Measurements from ENCODE around the gene OAS3. TPM values are rescaled to one million over a fixed set of nuclear protein-coding genes. Genes with fewer than 3 reads are reported as not detected.

The OAS3 gene
- total and polyA plus RNA-seq, 9 of the 15 experiments (the other 6 are each of a cell fraction or from before 2014, with no cell fraction given) = 0.21 to 2.0 (median 0.83) TPM

- DNase-seq (ENCODE audit: extremely low read depth in 1 of 4, low spot score in 3 of 4) = no peak
- 1% methylated on average over 7 of the region's 7 CpGs for WGBS (ENCODE audit: insufficient coverage, low coverage, missing lambda C conversion rate)
- no peak overlapping the region for H3K4me3 ChIP-seq
- peaks cover 3 to 41% of the 10 kb centered on the region in 2 experiments; a peak in 4 of 5 replicates for H3K27me3 ChIP-seq (ENCODE audit: control insufficient read depth in 2 of 2, insufficient read depth in 2 of 2, low read length in 2 of 2)
- H3K9me3 ChIP-seq (replicated peaks; ENCODE audit: control insufficient read depth, insufficient read depth, low read depth, low read length) = no peaks in the 10 kb centered on the region
- H3K79me2 ChIP-seq (ENCODE audit: control insufficient read depth, insufficient read depth, low read length) = no peaks in the 10 kb centered on the region
- intact Hi-C loops (cut with micrococcal nuclease) = no loop called here
- no peaks in the 10 kb centered on the region; a peak in 1 of 5 replicates for H3K4me1 ChIP-seq (replicated peaks in 1 of 2; ENCODE audit: control insufficient read depth in 2 of 2, insufficient read depth in 2 of 2, low read length in 2 of 2)
- in situ Hi-C loops (cut with MboI) = no loop called here
- H3K36me3 ChIP-seq (ENCODE audit: control insufficient read depth, insufficient read depth, low read length) = no peaks in the 10 kb centered on the region
- FAIRE-seq = no peak
- no peak overlapping the region for H3K27ac ChIP-seq (ENCODE audit: extremely low read depth, low read depth, low read length)
- no TSS peak for BruUV-seq (replicated peaks)
- H2AFZ ChIP-seq (ENCODE audit: low read depth, low read length) = no peak overlapping the region
- POLR2A ChIA-PET = no interaction called here
- no peak overlapping the region for H3K4me2 ChIP-seq (ENCODE audit: insufficient read depth, low read length)
- peaks cover 2% of the 10 kb centered on the region for H3K9me1 ChIP-seq (ENCODE audit: control insufficient read depth, insufficient read depth, low read length)
- no peak for ATAC-seq
- CTCF ChIA-PET (ENCODE audit: low intra/inter-chr PET ratio) = no interaction called here
- TF ChIP-seq CEBPZ (IDR thresholded peaks at IDR 0.05; ENCODE audit: borderline replicate concordance, low read depth, low read length) = no peak
- 0 out of 2 replicates have a peak, but pooled peaks cover 3% of the 10 kb centered on the region for H4K20me1 ChIP-seq (replicated peaks; ENCODE audit: control insufficient read depth, insufficient read depth, low read length)
- H3K9ac ChIP-seq (ENCODE audit: insufficient read depth in 1 of 2, low read depth in 2 of 2, low read length in 2 of 2) = no peak overlapping the region
These were observed 36.6 kb downstream of the OAS3 start for GRCh38 chr12:112974904-112975303.

GRCh38 chr12:112977139-112977538 lies 38.9 kb downstream of the OAS3 start:
- H3K9me1 ChIP-seq (ENCODE audit: control insufficient read depth, insufficient read depth, low read length) = peaks cover 2% of the 10 kb centered on the region
- DNase-seq (ENCODE audit: extremely low read depth in 1 of 4, low spot score in 3 of 4) (no peak), ATAC-seq (no peak), FAIRE-seq (no peak)
- H3K4me1 ChIP-seq (replicated peaks in 1 of 2; ENCODE audit: control insufficient read depth in 2 of 2, insufficient read depth in 2 of 2, low read length in 2 of 2) = no peaks in the 10 kb centered on the region; a peak in 1 of 5 replicates
- WGBS (ENCODE audit: insufficient coverage, low coverage, missing lambda C conversion rate) = 2% methylated on average over 3 of the region's 3 CpGs
- H3K4me2 ChIP-seq (ENCODE audit: insufficient read depth, low read length) = no peak overlapping the region
- H3K9me3 ChIP-seq (replicated peaks; ENCODE audit: control insufficient read depth, insufficient read depth, low read depth, low read length) = no peaks in the 10 kb centered on the region
- H2AFZ ChIP-seq (ENCODE audit: low read depth, low read length) = no peak overlapping the region
- intact Hi-C loops (cut with micrococcal nuclease) = no loop called here
- CTCF ChIA-PET (ENCODE audit: low intra/inter-chr PET ratio) = no interaction called here
- TF ChIP-seq EGR1 (conservative IDR thresholded peaks at IDR 0.05) (no peak), ZNF644 (tag; IDR thresholded peaks at IDR 0.05; ENCODE audit: low read depth) (no peak), RBM25 (IDR thresholded peaks at IDR 0.05; ENCODE audit: low read depth, low read length, severe bottlenecking) (peak; percentile 36), PTBP1 (IDR thresholded peaks at IDR 0.05; ENCODE audit: low read depth, low read length) (no peak), ZSCAN29 (IDR thresholded peaks at IDR 0.05) (no peak), ZNF134 (CRISPR knock-in tag; conservative IDR thresholded peaks at IDR 0.05) (peak; percentile 96), CBX2 (IDR thresholded peaks at IDR 0.05; ENCODE audit: insufficient read depth, low read length, poor library complexity, severe bottlenecking) (no peak)
- H3K9ac ChIP-seq (ENCODE audit: insufficient read depth in 1 of 2, low read depth in 2 of 2, low read length in 2 of 2) = no peak overlapping the region
- POLR2A ChIA-PET = no interaction called here
- BruUV-seq (replicated peaks) = no TSS peak
- in situ Hi-C loops (cut with MboI) = no loop called here
- H3K27me3 ChIP-seq (ENCODE audit: control insufficient read depth in 2 of 2, insufficient read depth in 2 of 2, low read length in 2 of 2) = peaks cover 3 to 29% of the 10 kb centered on the region in 2 experiments; a peak in 4 of 5 replicates
- no peak overlapping the region for H3K27ac ChIP-seq (ENCODE audit: extremely low read depth, low read depth, low read length)
- no peaks in the 10 kb centered on the region for H3K36me3 ChIP-seq (ENCODE audit: control insufficient read depth, insufficient read depth, low read length)
- H3K4me3 ChIP-seq = no peak overlapping the region
- H3K79me2 ChIP-seq (ENCODE audit: control insufficient read depth, insufficient read depth, low read length) = no peaks in the 10 kb centered on the region
- 0 out of 2 replicates have a peak, but pooled peaks cover 3% of the 10 kb centered on the region for H4K20me1 ChIP-seq (replicated peaks; ENCODE audit: control insufficient read depth, insufficient read depth, low read length)
